ENCODE results near the gene CYP2A13.
"Not testable (repeated sequence)": the region's sequence is repeated elsewhere in the genome, so short reads cannot be mapped to it uniquely, and the experiment has no call there.

Gene CYP2A13, protein sequence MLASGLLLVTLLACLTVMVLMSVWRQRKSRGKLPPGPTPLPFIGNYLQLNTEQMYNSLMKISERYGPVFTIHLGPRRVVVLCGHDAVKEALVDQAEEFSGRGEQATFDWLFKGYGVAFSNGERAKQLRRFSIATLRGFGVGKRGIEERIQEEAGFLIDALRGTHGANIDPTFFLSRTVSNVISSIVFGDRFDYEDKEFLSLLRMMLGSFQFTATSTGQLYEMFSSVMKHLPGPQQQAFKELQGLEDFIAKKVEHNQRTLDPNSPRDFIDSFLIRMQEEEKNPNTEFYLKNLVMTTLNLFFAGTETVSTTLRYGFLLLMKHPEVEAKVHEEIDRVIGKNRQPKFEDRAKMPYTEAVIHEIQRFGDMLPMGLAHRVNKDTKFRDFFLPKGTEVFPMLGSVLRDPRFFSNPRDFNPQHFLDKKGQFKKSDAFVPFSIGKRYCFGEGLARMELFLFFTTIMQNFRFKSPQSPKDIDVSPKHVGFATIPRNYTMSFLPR

DNA sequence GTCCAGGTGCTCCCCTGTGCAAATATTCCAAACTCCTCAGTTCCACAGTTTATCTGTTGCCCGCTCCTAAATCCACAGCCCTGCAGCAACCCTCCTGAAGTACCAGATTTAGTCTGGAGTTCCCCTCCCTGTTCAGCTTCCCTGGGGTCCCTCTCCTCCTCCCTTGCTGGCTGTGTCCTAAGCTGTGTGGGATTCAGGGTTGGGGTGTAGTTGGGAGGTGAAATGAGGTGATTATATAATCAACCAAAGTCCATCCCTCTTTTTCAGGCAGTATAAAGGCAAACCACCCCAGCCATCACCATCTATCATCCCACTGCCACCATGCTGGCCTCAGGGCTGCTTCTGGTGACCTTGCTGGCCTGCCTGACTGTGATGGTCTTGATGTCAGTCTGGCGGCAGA is at the start of gene CYP2A13:
Gene CYP2A13 (plus strand): TSS at position 301 of the 400 bp plus-strand sequence. CDS start 21 bp downstream, at position 322.
- DNase-seq, result no peak

DNA sequence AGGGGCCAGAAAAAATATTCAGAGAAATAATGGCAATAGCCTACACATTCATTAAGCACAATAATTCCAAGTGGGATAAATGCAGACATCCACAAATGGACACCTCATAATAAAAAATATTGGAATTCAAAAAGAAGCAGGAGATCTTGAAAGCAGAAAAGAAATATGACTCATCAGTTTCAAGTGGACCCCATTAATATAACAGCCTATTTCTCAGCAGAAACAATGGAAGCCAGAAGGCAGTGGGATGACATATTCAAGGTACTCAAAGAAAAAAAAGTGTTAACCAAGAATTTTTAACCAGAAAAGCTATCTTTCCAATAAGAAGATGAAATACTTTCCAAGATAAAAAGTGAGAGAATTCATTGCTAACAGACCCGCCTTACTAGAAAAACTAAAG is 48.4 kb upstream of the CYP2A13 start:
- DNase-seq, result no peak

DNA sequence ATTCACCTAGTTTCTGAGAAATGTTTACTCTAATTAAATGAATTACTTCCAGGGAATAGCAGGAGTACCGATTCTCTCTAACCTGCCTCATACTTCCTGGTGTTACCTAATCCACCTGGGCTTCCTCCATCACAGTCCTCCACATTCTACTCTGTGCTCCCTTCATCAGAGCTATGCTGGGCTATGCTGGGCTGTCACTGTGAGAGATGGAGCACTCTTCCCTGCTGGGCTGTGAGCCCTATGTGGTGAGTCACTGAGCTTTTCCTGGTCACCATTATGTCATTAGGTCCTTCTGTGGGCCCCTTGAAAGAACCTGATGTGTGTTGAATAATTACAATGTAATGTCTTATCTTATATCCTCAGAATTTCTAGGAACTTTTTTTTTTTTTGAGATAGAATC is 43.2 kb upstream of the CYP2A13 start:
- DNase-seq, result not testable (repeated sequence)

DNA sequence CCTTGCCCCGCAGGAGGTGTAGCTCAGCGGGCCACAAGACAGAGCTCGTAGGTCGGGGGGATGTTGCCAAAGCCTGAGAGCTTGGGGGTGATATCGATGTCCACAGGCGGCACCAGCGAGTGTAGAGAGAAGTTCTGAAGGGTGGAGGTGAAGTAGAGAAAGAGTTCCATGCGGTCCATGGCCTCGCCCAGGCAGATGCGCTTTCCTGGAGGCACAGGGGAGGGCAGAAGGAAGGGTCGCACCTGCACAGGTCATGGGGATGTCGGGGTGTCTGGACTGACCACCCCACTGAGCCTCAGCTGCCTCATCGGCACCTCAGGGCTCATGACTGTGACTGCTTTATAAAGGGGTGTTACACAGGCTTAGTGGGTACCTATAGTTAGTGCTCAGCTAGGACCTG is 37.8 kb upstream of the CYP2A13 start:
- DNase-seq, result no peak

DNA sequence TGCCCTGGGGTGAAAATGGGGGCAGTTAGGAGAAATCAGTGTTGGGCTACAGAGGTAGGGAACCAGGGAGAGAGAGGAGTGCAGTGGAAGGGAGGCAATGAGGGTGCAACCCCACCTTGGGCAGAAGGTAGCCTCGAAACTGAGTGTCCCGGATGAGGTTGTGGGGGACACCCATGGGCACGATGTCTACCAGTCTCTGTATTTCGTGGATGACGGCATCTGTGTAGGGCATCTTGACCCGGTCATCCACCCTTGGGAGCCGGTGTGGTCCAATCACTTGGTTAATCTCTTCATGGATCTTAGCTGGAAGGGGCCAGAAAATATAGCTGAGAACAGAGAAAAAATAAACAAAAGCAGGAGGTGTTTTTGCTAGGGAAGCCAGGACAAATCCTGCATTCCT is 36.1 kb upstream of the CYP2A13 start:
- not testable (repeated sequence) for DNase-seq

DNA sequence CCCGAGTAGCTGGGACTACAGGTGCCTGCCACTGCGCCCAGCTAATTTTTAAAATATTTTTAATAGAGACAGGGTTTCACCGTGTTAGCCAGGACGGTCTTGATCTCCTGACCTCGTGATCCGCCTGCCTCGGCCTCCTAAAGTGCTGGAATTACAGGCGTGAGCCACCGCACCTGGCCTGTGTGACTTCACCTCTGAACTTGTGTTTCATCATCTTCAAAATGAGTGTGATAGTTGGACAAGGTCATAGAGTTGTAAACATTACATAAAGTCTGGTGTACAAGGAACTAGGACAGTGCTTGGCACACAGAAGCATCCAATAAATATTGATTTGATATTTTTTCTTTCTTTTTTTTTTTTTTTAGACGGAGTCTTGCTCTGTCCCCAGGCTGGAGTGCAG is 34.9 kb upstream of the CYP2A13 start:
- not testable (repeated sequence) for DNase-seq

DNA sequence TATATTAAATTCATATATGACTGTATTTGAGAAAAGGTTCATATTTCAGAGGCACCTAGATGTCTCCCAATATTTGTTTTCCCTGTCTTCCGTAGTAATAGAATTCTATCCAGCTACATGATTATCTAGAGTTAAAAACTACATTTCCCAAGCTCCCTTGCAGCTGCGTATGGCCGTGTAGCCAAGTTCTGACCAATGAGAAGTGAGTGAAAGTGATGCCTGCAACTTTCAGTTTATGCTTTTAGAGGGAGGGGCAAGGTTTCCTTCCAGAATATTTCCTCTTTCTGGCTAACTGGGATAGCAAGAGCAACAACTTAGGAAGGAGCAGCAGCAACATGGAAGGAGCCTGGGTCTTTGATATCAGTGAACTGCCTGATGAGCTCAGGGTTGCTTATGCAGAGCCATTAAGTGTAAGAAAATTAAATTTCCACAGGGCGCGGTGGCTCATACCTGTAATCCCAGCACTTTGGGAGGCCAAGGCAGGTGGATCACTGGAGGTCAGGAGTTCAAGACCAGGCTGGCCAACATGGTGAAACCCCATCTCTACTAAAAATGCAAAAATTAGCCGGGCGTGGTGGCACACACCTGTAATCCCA is 23.2 kb upstream of the CYP2A13 start:
- DNase-seq, result no peak

DNA sequence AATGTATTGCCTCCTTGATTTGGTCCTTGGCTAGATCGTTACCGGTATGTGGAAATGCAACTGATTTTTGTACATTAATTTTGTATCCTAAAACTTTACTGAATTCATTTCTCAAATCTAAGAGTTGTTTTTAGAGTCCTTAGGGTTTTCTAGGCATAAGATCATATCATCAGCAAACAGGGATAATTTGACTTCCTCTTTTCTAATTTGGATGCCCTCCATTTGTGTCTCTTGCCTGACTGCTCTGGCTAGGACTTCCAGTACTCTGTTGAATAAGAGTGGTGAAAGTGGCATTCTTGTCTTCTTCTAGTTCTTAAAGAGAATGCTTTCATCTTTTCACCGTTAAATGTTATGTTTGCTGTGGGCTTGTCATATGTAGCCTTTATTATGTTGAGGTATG is 12.0 kb upstream of the CYP2A13 start:
- no peak for DNase-seq

DNA sequence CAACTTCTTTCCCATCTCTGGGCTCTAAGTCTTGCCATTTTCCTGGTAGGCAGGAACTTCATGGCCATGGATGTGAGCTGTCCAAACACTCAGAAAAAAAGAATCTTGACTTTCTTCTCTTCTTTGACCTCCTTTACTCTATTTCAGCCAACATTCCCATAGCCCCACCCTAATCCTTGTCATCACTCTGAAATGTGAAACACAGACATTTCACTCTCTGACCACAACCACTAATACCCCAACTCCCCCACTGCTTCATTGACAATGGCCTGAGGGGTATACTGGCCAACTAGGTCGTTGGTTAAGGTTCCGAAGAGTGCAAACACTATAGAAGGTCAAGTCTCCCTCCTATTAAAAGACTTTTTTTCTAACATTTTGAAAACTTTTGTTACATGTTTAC is 4.7 kb upstream of the CYP2A13 start:
- DNase-seq, result no peak

DNA sequence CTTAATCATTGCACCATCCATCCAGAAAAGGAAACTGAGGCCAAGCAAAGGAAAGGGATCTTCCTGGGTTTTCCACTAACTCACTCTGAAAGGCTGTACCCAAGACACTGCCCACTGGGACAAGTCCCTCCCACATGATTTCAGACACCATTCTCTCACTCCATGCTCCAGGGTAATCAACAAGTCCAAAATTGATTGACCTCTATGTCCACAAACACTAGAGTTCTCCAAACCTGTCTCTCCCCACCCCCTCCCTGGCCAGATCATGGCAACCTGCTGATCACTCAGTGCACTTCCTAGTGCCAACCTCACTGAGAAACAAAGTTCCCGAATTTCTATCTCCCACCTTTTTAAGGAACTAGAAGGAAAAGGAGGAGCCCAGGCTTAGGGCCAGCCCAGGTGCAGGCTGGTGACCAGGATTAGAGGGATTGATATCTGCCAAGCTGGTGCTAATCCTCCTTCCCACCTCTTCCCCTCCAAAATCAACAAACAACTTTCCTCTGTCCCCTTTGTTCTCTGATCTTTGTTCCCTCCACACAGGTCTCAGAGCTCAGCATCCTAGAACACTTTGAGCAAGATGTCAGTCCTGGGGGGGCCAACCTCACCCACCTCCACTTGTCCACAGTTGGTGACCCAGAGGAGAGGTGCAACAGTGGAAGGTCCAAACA is 2.4 kb upstream of the CYP2A13 start:
- DNase-seq, result no peak

DNA sequence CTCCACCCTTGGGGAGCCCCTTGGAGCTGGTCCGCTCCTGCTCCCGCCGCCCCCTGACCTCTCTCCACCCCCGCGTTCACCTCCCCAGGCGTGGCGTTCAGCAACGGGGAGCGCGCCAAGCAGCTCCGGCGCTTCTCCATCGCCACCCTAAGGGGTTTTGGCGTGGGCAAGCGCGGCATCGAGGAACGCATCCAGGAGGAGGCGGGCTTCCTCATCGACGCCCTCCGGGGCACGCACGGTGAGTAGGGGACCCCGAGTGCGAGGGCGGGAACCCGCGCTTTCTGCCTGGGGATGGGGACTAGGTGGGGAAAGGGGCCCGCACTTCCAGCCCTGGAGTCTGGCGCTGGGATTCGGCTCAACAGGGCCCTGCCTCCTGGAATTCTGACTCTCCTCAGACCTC is 1.7 kb downstream of the CYP2A13 start:
- no peak for DNase-seq

DNA sequence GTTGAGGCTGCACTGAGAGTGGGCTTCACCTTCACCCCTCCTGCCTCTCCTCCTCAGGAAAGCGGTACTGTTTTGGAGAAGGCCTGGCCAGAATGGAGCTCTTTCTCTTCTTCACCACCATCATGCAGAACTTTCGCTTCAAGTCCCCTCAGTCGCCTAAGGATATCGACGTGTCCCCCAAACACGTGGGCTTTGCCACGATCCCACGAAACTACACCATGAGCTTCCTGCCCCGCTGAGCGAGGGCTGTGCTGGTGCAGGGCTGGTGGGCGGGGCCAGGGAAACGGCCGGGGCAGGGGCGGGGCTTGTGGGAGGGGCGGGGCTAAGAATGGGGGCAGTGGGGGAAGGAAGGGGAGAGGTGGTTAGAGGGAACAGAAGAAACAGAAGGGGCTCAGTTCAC is 7.5 kb downstream of the CYP2A13 start:
- DNase-seq, result no peak

DNA sequence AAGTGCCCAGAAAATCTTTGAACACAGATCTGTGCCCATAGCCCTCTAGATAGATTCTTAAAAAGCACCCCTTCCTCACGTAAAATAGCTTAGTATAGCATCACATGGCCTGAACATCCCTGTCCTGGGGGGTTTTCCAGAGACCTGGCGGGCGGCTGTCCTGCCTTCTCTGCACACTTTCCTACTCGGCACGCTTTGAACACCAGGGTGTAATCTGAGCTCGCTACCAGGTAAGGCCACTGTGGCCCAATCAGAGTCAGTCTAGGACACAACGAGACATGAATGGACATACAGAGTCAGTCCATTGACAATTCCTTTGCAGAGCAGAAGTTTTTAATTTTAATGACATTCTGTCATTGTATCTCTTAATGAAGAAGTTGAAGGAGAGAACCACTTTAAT is 8.1 kb downstream of the CYP2A13 start:
- no peak for DNase-seq

DNA sequence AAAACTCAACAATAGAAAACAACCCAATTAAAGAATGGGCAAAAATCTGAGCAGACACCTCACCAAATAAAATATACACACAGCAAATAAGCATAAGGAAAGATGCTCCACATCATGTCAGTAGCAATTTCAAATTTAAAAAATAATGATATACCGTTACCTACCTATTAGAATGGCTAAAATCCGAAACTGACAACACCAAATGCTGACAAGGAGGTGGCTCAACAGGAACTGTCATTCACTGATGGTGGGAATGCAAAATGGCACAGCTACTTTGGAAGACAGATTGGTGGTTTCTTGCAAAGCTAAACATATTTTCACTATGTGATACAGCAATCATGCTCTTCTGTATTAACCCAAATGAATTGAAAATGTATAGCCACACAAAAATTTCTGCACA is 9.1 kb downstream of the CYP2A13 start:
- no peak for DNase-seq

DNA sequence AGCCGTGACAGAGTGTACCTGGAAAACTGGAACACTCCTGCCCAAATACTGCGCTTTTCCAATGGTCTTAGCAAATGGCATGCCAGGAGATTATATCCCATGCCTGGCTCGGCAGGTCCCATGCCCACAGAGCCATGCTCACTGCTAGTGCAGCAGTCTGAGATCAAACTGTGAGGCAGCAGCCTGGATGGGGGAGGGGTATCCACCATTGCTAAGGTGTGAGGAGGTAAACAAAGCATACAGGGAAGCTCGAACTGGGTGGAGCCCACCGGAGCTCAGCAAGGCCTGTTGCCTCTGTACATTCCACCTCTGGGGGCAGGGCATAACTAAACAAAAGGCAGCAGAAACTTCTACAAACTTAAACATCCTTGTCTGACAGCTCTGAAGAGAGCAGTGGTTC is 10.5 kb downstream of the CYP2A13 start:
- DNase-seq, result no peak

DNA sequence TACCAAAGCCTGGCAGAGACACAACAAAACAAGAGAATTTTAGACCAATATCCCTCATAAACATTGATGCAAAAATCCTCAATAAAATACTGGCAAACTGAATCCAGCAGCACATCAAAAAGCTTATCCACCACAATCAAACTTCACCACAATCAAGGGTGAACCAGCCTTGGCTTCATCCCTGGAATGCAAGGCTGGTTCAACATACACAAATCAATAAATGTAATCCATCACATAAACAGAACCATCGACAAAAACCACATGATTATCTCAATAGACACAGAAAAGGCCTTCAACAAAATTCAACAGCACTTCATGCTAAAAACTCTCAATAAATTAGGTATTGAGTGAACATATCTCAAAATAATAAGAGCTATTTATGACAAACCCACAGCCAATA is 14.0 kb downstream of the CYP2A13 start:
- DNase-seq, result not testable (repeated sequence)

DNA sequence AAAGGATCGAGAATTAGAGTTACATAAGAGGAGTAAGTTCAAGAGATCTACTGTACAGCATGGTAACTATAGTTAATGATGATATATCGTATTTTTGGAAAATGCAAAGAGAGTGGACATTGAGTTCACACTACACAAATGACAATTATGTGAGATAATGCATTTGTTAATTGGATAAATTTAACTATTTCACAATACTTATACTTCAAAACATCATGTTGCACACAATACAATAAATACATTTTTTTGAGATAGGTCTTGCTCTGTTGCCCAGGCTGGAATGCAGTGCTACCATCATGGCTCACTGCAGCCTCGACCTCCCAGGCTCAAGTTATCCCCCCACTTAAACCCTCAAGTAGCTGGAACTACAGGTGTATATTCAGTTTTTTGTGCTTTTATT is 17.9 kb downstream of the CYP2A13 start:
- no peak for DNase-seq

DNA sequence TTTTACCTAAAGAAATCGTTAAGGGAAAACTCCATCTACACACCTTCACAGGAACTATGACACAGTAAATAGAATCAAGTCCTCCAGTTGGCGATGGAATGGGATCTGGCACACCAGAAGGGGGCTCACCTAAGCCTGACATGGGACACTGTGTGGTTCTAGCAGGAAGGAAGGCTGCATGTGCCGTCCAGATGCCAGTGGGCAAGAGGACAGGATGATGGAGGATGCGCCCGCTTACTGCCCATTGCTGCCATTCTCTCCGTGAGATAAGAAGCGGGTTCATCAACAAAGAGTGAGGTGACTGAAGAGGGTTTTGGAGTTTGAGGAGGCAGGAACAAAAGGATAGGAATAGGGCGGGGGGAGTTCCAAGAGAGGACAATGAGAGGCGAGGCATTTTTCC is 23.0 kb downstream of the CYP2A13 start:
- no peak for DNase-seq

DNA sequence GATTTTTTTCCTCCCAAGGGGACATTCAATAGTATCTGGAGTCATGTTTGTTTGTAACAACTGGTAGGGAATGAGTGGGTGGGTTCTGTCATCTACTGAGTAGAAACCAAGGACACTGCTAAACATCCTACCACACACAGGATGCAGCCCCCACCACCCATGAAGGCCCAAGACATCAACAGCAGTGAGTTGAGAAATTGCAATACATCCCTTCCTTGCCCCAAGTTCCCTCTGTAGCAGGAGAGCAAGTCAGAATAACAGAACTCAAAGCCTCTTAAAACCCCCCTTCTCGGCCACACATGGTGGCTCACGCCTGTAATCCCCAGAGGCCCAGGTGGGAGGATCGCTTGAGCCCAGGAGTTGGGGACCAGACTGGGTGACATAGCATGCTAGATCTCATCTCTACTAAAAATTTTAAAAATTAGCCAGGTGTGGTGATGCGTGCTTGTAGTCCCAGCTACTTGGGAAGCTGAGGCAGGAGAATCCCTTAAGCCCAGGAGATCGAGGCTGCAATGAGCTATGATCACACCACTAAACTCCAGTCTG is 23.6 kb downstream of the CYP2A13 start:
- no peak for DNase-seq

DNA sequence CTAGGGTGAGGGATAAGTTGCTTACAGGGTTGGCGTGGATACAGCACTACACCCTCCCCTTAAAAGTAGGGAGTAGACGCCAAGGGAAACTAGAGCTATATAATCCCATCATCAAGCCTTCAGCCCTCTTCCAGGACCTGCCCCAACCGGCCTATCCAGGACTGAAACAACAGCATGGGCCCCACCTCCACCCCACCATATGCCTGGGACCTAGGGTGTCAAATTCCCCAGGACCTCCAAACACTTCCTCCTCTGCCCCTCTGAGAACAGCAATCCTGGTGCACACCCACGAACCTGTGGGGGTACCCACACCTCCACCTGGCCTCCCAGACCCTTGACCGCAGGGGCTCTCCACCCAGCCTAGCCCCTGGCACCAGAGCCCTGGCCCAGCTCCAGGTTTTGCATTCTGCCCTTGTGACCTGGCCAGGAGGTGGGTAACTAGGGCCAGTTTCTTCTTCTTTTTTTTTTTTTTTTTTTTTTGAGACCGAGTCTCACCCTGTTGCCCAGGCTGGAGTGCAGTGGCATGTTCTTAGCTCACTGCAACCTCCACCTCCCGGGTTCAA is 24.6 kb downstream of the CYP2A13 start:
- DNase-seq, result no peak

DNA sequence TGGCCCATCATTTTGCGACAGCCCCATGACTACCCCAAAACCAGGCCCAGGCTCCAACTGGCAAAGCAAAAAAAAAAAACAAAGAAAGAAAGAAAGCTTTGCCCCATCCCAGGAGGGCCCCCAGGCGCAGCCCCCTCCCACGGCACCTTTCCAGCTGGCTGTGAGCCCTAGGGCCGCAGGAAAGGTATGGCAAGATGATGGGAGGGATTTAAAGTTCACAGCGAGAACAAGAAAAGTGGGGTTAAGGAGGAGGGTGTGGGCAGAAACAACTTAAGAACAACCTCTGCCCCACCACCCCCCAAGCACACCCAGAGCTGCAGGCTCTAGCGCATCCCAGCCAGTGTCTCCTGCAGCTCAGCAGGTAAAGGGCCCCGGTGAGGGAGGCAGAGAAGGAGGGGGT is 25.9 kb downstream of the CYP2A13 start, which contains the start of gene CYP2F1:
Gene CYP2F1 (plus strand): TSS at position 301 of the 400 bp plus-strand sequence. CDS start 1,757 bp downstream, outside the sequence.
- DNase-seq, result no peak

DNA sequence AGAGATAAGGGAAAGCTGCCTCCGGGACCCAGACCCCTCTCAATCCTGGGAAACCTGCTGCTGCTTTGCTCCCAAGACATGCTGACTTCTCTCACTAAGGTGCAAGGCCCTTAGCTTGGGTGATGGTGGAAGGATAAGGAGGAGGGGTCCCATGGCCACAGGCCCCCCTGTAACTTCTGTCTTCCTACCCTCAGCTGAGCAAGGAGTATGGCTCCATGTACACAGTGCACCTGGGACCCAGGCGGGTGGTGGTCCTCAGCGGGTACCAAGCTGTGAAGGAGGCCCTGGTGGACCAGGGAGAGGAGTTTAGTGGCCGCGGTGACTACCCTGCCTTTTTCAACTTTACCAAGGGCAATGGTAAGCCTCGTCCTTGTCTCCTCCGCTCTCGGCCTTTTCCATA is 28.0 kb downstream of the CYP2A13 start:
- no peak for DNase-seq
